ENCODE measurements around the gene TLR7.

- TF ChIP-seq POLR2A (IDR thresholded peaks at IDR 0.05) = no peak
- no peak for TF ChIP-seq CTCF (IDR thresholded peaks at IDR 0.05)
These were observed 31.2 kb downstream of the TLR7 start for GRCh38 chrX:12898073-12898472.

All from right lobe of liver (tissue), 4 donors.